Measurements from ENCODE around the gene SP2. TPM values are rescaled to one million over a fixed set of nuclear protein-coding genes. Genes with fewer than 3 reads are reported as not detected.

SP2 gene
- total and polyA plus RNA-seq, 4 donors: 4.9 to 19.9 (median 11.1) TPM

GRCh38 chr17:47935961-47936360 is 39.9 kb downstream of the SP2 start:
- Histone ChIP-seq H3K4me3 (no peak overlapping the region), H3K9ac (ENCODE audit: insufficient read depth in 1 of 2, low read length in 2 of 2) (no peak overlapping the region), H3K27ac (ENCODE audit: low read depth in 1 of 2, low read length in 1 of 2) (no peak overlapping the region), H3K27me3 (ENCODE audit: control insufficient read depth in 3 of 3, insufficient read depth in 3 of 3, low read length in 2 of 3) (no peaks in the 10 kb centered on the region), H3K36me3 (ENCODE audit: control insufficient read depth in 4 of 4, insufficient read depth in 4 of 4, low read length in 4 of 4) (peaks cover 0 to 4% (median under 1%) of the 10 kb centered on the region in 4 donors), H3K4me1 (ENCODE audit: control insufficient read depth in 5 of 5, insufficient read depth in 5 of 5, low read length in 5 of 5) (peaks cover 0 to 11% (median 2%) of the 10 kb centered on the region in 5 donors), H3K9me3 (ENCODE audit: control insufficient read depth in 4 of 4, insufficient read depth in 3 of 4, low read length in 3 of 4) (no peaks in the 10 kb centered on the region)
- TF ChIP-seq, protein P1, sequence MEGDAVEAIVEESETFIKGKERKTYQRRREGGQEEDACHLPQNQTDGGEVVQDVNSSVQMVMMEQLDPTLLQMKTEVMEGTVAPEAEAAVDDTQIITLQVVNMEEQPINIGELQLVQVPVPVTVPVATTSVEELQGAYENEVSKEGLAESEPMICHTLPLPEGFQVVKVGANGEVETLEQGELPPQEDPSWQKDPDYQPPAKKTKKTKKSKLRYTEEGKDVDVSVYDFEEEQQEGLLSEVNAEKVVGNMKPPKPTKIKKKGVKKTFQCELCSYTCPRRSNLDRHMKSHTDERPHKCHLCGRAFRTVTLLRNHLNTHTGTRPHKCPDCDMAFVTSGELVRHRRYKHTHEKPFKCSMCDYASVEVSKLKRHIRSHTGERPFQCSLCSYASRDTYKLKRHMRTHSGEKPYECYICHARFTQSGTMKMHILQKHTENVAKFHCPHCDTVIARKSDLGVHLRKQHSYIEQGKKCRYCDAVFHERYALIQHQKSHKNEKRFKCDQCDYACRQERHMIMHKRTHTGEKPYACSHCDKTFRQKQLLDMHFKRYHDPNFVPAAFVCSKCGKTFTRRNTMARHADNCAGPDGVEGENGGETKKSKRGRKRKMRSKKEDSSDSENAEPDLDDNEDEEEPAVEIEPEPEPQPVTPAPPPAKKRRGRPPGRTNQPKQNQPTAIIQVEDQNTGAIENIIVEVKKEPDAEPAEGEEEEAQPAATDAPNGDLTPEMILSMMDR (IDR thresholded peaks at IDR 0.05; ENCODE audit: control extremely low read depth, extremely low read depth): no peak
- WGBS, 2 donors: 64 to 83% methylated on average over 5 of the region's 5 CpGs
- DNase-seq: no peak
- peak; percentile 34 for ATAC-seq (ENCODE audit: insufficient read depth, low FRiP score)

DNA sequence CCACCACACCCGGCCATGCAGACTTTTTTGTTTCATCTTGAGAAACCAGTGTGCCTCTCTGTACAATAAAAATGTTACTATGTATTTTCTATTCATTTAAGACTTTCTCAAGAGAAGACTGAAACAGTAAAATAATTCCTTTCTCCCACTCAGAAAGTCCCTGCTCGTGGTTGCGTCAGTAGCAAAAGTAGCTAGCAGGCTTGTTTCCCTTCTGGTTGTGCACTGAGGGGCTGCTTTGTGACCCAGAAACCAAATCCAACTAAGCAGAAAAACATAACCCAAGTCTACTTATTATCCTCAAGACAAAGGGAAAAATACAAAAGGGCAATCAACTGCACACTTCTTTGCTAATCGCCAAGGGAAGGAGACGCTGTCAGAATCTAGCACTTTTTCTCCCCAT is 41.9 kb downstream of the SP2 start:
- H3K4me1 ChIP-seq (ENCODE audit: control insufficient read depth in 5 of 5, insufficient read depth in 5 of 5, low read length in 5 of 5): peaks cover 3 to 15% (median 8%) of the 10 kb centered on the region in 5 donors
- DNase-seq: no peak
- no peak overlapping the region for H3K9ac ChIP-seq (ENCODE audit: insufficient read depth in 1 of 2, low read length in 2 of 2)
- H3K36me3 ChIP-seq (ENCODE audit: control insufficient read depth in 4 of 4, insufficient read depth in 4 of 4, low read length in 4 of 4): peaks cover 0 to under 1% (median 0%) of the 10 kb centered on the region in 4 donors
- H3K9me3 ChIP-seq (ENCODE audit: control insufficient read depth in 4 of 4, insufficient read depth in 3 of 4, low read length in 3 of 4): no peaks in the 10 kb centered on the region
- H3K27ac ChIP-seq (ENCODE audit: low read depth in 1 of 2, low read length in 1 of 2): no peak overlapping the region
- TF ChIP-seq, protein P1 (IDR thresholded peaks at IDR 0.05; ENCODE audit: control extremely low read depth, extremely low read depth): no peak
- no peak overlapping the region for H3K4me3 ChIP-seq
- no peaks in the 10 kb centered on the region for H3K27me3 ChIP-seq (ENCODE audit: control insufficient read depth in 3 of 3, insufficient read depth in 3 of 3, low read length in 2 of 3)
- WGBS, 2 donors: 81 to 88% methylated on average over 5 of the region's 5 CpGs
- ATAC-seq (ENCODE audit: insufficient read depth, low FRiP score): no peak

DNA sequence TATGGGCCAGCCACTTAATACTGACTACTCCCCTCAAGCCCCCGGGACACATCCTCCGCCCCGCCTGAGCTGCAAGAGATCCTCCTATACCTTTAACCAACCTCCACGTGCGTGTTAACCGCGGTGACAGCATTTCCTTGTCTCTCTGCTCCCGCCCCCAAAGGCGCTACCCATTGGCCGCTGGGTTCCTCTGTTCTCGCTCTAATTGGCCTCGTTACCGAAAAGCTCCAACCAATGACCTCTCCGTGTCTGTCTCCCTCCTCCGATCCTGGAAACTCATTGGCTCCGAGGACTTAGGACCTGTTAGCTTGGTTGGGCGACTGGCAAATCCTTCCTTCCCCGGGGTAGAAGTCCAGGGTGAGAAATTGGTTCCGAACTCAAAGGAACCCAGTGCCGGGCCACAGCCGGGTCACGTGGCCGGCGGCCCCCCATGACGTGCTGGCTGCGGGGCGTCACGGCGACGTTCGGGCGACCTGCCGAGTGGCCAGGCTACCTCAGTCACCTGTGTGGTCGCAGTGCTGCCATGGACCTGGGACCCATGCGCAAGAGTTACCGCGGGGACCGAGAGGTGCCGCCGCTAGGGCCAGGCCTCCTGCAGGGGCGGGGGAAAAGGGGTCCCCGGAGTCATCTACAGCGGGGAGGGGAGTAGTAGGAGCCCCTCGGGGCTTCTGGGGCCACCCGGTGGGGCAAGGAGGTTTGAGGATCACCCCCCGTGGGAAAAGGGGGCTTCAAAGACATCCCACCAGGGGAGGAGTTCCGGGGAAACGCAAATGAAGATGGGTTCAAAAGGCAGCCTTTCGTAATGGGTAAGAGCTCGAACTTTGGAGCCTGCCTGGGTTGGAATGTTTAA is 45.4 kb downstream of the SP2 start, which contains the start of gene PNPO:
Gene PNPO (plus strand): TSS at position 326 of the 850 bp plus-strand sequence. CDS start 105 bp downstream, at position 431.
- peak; percentile 98 for ATAC-seq (ENCODE audit: insufficient read depth, low FRiP score)

More for the DNA sequence above, 45.4 kb downstream of the SP2 start, which contains the start of gene PNPO:
- H3K36me3 ChIP-seq (ENCODE audit: control insufficient read depth in 4 of 4, insufficient read depth in 4 of 4, low read length in 4 of 4): peaks cover 0 to 9% (median 0%) of the 10 kb centered on the region in 4 donors
- H3K4me3 ChIP-seq: peak within 1 kb of the TSS; percentile 76
- TF ChIP-seq, protein P1 (IDR thresholded peaks at IDR 0.05; ENCODE audit: control extremely low read depth, extremely low read depth): no peak
- H3K27me3 ChIP-seq (ENCODE audit: control insufficient read depth in 3 of 3, insufficient read depth in 3 of 3, low read length in 2 of 3): no peaks in the 10 kb centered on the region
- peak within 1 kb of the TSS; percentile 67 to 84 for H3K27ac ChIP-seq (ENCODE audit: low read depth in 1 of 2, low read length in 1 of 2)
- WGBS, 2 donors: 1% methylated on average over 50 of the region's 50 CpGs
- peaks cover 3 to 12% (median 8%) of the 10 kb centered on the region in 5 donors for H3K4me1 ChIP-seq (ENCODE audit: control insufficient read depth in 5 of 5, insufficient read depth in 5 of 5, low read length in 5 of 5)
- H3K9me3 ChIP-seq (ENCODE audit: control insufficient read depth in 4 of 4, insufficient read depth in 3 of 4, low read length in 3 of 4): no peaks in the 10 kb centered on the region
- DNase-seq: peak; percentile 92 to 96 (median 96)
- H3K9ac ChIP-seq (ENCODE audit: insufficient read depth in 1 of 2, low read length in 2 of 2): peak within 1 kb of the TSS; percentile 27 to 50

Measured in lung (tissue), 12 donors.